CD4-positive, alpha-beta T cell treated with Interleukin-15 for 4 hours (primary cell): ENCODE measurements around the gene DPM2.

Source experiments
- DNase-seq: peaks from one replicate; pipeline ENCODE4 v3.0.0-alpha.2; 2020; ENCODE audit warnings: low spot score

Gene DPM2

GRCh38 chr9:127898433-127899127 lies 39.1 kb downstream of the DPM2 start:
- DNase-seq: no peak

- no peak for DNase-seq
These were observed 40.4 kb downstream of the DPM2 start for GRCh38 chr9:127897193-127897692.

- no peak for DNase-seq
These were observed 41.1 kb downstream of the DPM2 start for GRCh38 chr9:127896395-127897192.

GRCh38 chr9:127895811-127896210 lies 41.8 kb downstream of the DPM2 start:
- DNase-seq: no peak

GRCh38 chr9:127893392-127893791 lies 44.3 kb downstream of the DPM2 start:
- DNase-seq: no peak

- DNase-seq: no peak
These were observed 44.8 kb downstream of the DPM2 start for GRCh38 chr9:127892831-127893230.

GRCh38 chr9:127890053-127890452 lies 47.6 kb downstream of the DPM2 start:
- DNase-seq: no peak

GRCh38 chr9:127887792-127888191 lies 49.9 kb downstream of the DPM2 start:
- no peak for DNase-seq

- DNase-seq: no peak
These were observed 51.2 kb downstream of the DPM2 start for GRCh38 chr9:127886401-127886972.

- DNase-seq: no peak
These were observed 52.0 kb downstream of the DPM2 start for GRCh38 chr9:127885508-127886281.
